Body of pancreas (tissue), 4 donors: ENCODE results near the gene NLGN3. TPM values are rescaled to one million over a fixed set of nuclear protein-coding genes. Genes with fewer than 3 reads are reported as not detected.

Source experiments
- ATAC-seq: fragments of 150-250 bp; one replicate; pipeline ENCODE4 v1.9.1; 2016
- DNase-seq, 4 donors: peaks; one replicate each; pipeline ENCODE4 v3.0.0-alpha.2; 2019
- H3K27ac ChIP-seq, 4 donors: fragments of 200-600 bp; sonication (generic); 1 replicate in 3 of 4; 2 replicates in 1 of 4; pipeline versions ENCODE4 v1.5.1 to v1.6.1; 2016 to 2019; ENCODE audit warnings: mild to moderate bottlenecking in 1 of 4, mixed read lengths in 1 of 4, moderate library complexity in 1 of 4
- H3K27me3 ChIP-seq, 2 donors: fragments of 200-600 bp; sonication (generic); one replicate each; pipeline ENCODE4 v1.6.0; 2016; ENCODE audit warnings: mild to moderate bottlenecking in 1 of 2
- H3K36me3 ChIP-seq, 2 donors: fragments of 200-600 bp; sonication (generic); replicated peaks in 1 of 2; 2 replicates each; pipeline ENCODE4 v1.5.1; 2016; ENCODE audit warnings: low read depth in 2 of 2; ENCODE audit not compliant: insufficient read depth in 1 of 2
- H3K4me1 ChIP-seq: fragments of 200-600 bp; sonication (generic); one replicate; pipeline ENCODE4 v1.6.0; 2016
- H3K4me3 ChIP-seq, 2 donors: fragments of 200-600 bp; sonication (generic); 1 replicate in 1 of 2; 2 replicates in 1 of 2; pipeline ENCODE4 v1.5.1; 2016 to 2019
- H3K9me3 ChIP-seq, 3 donors: fragments of 200-600 bp; sonication (generic); 1 replicate in 2 of 3; 2 replicates in 1 of 3; pipeline ENCODE4 v1.5.1; 2016
- CTCF ChIP-seq, 7 experiments: fragments of 450-650 bp in 4 of 7; fragments of 200-600 bp in 3 of 7; sonication (generic) in 3 of 7; IDR thresholded peaks; one replicate each; pipeline ENCODE4 v1.5.1; 2016 to 2019; ENCODE audit warnings: antibody characterized with exemption in 7 of 7
- POLR2A ChIP-seq, 3 donors: fragments of 450-650 bp; IDR thresholded peaks; one replicate each; pipeline ENCODE4 v1.6.1; 2016; ENCODE audit warnings: antibody characterized with exemption in 3 of 3, mild to moderate bottlenecking in 2 of 3
- WGBS, 2 donors: methylation state at CpG; one replicate each; pipeline ENCODE4 v1.1.5; 2017; 5-methylcytosine and 5-hydroxymethylcytosine counted together
- intact Hi-C: fragments of 100-400 bp; cut with DNase I; formaldehyde crosslinking; loops from one replicate; pipeline ENCODE4 v1.15.1; 2023
- small RNA-seq: library from RNA; depleted of rRNA; stranded (forward); fragments of <200 nt; gene quantifications from one replicate; pipeline ENCODE3, GENCODE V24; 2016
- total RNA-seq, 2 donors: library from RNA; depleted of rRNA; stranded (reverse); fragments of >200 nt; gene quantifications; one replicate each; pipeline ENCODE4 v1.1.0, GENCODE V29; 2016

Gene NLGN3
- total RNA-seq, 2 donors from 2014 or later, result 1.0 TPM; not detected in 1

GRCh38 chrX:71214604-71215337 is 70.1 kb downstream of the NLGN3 start:
- H3K27ac ChIP-seq, result peak overlapping the region; percentile 67 to 92 (median 82)
- whole genome bisulfite sequencing, 2 donors, result 13 to 23% methylated on average over 3 to 5 of the region's 5 CpGs
- intact Hi-C loops, result no loop called here
- H3K27me3 ChIP-seq, result no peaks in the 10 kb centered on the region
- TF ChIP-seq POLR2A (IDR thresholded peaks at IDR 0.05) (peak; percentile 75 to 93 (median 92)), CTCF (IDR thresholded peaks at IDR 0.05) (peak in 1 of 7 experiments; percentile 6)
- no peaks in the 10 kb centered on the region for H3K9me3 ChIP-seq
- no peak overlapping the region for H3K4me3 ChIP-seq
- no peaks in the 10 kb centered on the region for H3K36me3 ChIP-seq
- H3K4me1 ChIP-seq, result peaks cover 45% of the 10 kb centered on the region
- peak; percentile 87 to 93 (median 92) for DNase-seq
- ATAC-seq, result peak; percentile 95

DNA sequence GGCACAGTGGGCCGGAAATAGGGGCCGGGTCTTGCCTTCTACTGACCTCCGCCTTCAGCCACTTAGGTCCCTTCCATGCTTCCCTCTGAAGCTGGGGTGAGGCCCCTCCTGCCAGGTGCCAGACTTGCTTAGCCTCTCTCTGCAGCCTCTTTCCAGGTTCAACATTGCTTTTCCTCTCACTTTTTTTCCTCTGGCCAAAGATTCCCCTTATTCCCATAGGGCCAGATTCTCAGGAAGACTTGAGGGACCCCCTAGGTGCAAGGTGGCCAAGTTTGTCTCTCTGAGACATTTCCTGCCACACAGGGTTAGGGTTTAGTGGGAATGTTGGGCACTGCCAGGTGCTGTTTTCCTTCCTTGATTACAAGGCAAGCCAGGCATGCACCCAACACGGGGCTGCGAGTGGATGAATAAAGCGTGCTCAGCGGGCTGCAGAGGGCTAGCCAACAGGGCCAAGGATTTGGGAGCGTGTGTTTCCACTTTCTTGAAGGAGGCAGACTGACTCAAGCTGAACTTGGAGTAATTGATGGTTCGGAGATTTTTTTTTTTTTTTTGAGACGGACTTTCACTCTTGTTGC is 70.8 kb downstream of the NLGN3 start:
- peak; percentile 43 to 63 (median 52) for DNase-seq
- TF ChIP-seq CTCF (IDR thresholded peaks at IDR 0.05) (no peak), POLR2A (IDR thresholded peaks at IDR 0.05) (peak; percentile 14 to 69 (median 44))
- peak; percentile 44 for ATAC-seq

GRCh38 chrX:71216485-71216884 is 71.8 kb downstream of the NLGN3 start:
- ATAC-seq (no peak), DNase-seq (peak in 3 of 4 donors; percentile 29 to 31 (median 30))
- Histone ChIP-seq H3K27ac (peak overlapping the region; percentile 67 to 92 (median 78)), H3K27me3 (no peaks in the 10 kb centered on the region), H3K4me1 (peaks cover 45% of the 10 kb centered on the region), H3K36me3 (no peaks in the 10 kb centered on the region), H3K4me3 (no peak overlapping the region), H3K9me3 (no peaks in the 10 kb centered on the region)
- TF ChIP-seq POLR2A (IDR thresholded peaks at IDR 0.05) (peak in 2 of 3 donors; percentile 50 to 56), CTCF (IDR thresholded peaks at IDR 0.05) (no peak)
- 3 to 5% methylated on average over 4 to 6 of the region's 6 CpGs for WGBS, 2 donors
- intact Hi-C loops, result no loop called here

More for the DNA sequence above, 70.8 kb downstream of the NLGN3 start:
- peaks cover 45% of the 10 kb centered on the region for H3K4me1 ChIP-seq
- intact Hi-C loops, result no loop called here
- H3K27me3 ChIP-seq, result no peaks in the 10 kb centered on the region
- H3K27ac ChIP-seq, result peak overlapping the region; percentile 67 to 92 (median 79)
- peak overlapping the region; percentile 21 to 30 for H3K4me3 ChIP-seq
- H3K9me3 ChIP-seq, result no peaks in the 10 kb centered on the region
- 13% methylated on average over 8 to 10 of the region's 10 CpGs for WGBS, 2 donors
- no peaks in the 10 kb centered on the region for H3K36me3 ChIP-seq

DNA sequence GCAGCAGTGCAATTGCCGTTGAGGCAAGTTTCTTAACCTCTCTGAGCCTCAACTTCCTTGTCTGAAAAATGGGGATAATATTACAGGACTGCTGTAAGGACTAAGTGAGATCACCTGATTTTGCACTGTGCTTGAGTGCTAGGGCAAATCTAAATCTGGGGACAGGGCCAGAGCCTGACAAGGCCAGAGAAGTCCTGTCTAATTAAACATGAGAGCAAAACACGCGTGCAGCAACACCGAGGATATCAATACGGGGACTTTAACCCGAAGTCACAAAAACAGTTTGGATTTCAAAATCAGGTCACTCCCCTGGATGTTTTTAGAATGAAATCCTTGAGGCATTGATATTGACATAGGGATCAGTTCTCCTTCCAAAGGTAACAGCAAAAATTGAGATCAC is 72.7 kb downstream of the NLGN3 start:
- ATAC-seq (no peak), DNase-seq (peak in 1 of 4 donors; percentile 27)
- H3K9me3 ChIP-seq, result no peaks in the 10 kb centered on the region
- H3K4me1 ChIP-seq, result peaks cover 44% of the 10 kb centered on the region
- H3K27me3 ChIP-seq, result no peaks in the 10 kb centered on the region
- intact Hi-C loops, result no loop called here
- 17 to 21% methylated on average over 1 to 6 of the region's 6 CpGs for WGBS, 2 donors
- no peaks in the 10 kb centered on the region for H3K36me3 ChIP-seq
- peak overlapping the region in 3 of 4 donors; percentile 67 to 92 (median 89) for H3K27ac ChIP-seq
- no peak overlapping the region for H3K4me3 ChIP-seq
- TF ChIP-seq POLR2A (IDR thresholded peaks at IDR 0.05) (no peak), CTCF (IDR thresholded peaks at IDR 0.05) (no peak)

Small RNAs within 50 kb of the gene (small RNA-seq; reads per million reads assigned to genes)
- not detected for gene CXorf65

Other genes with a start within 250 kb of the NLGN3 start
- gene TEX11, start 236.1 kb upstream of the NLGN3 start, total RNA-seq, result under 1 TPM; 0.26 to 0.66 TPM
- not detected for gene SLC7A3, start 213.7 kb upstream of the NLGN3 start, total RNA-seq
- gene SNX12, start 76.5 kb upstream of the NLGN3 start, total RNA-seq, result 10 to 100 TPM; 16.2 to 20.0 TPM
- gene FOXO4, start 49.0 kb upstream of the NLGN3 start, total RNA-seq, result 10 to 100 TPM; 10.9 to 16.5 TPM
- not detected for gene CXorf65, start 38.1 kb upstream of the NLGN3 start, total RNA-seq
- 1 to 10 TPM in 1 of 2 donors, under 1 TPM in 1; 0.52 to 8.2 TPM for gene IL2RG, start 33.3 kb upstream of the NLGN3 start, total RNA-seq
- 10 to 100 TPM; 26.4 to 83.0 TPM for gene MED12, start 26.2 kb upstream of the NLGN3 start, total RNA-seq
- gene GJB1, start 78.4 kb downstream of the NLGN3 start, total RNA-seq, result 10 to 100 TPM; 24.7 to 31.4 TPM
- 10 to 100 TPM in 1 of 2 donors, 1 to 10 TPM in 1; 8.8 to 10.2 TPM for gene ZMYM3, start 109.3 kb downstream of the NLGN3 start, total RNA-seq
- 100 to 1,000 TPM; 132 to 176 TPM for gene NONO, start 138.8 kb downstream of the NLGN3 start, total RNA-seq
- 1 to 10 TPM in 1 of 2 donors, not detected in 1; 6.9 TPM for gene ITGB1BP2, start 156.9 kb downstream of the NLGN3 start, total RNA-seq
- 10 to 100 TPM; 24.4 to 38.9 TPM for gene TAF1, start 221.5 kb downstream of the NLGN3 start, total RNA-seq